AG04450 (cell line): Measurements from ENCODE around the gene DPP7. TPM values are rescaled to one million over a fixed set of nuclear protein-coding genes. Genes with fewer than 3 reads are reported as not detected.
A peak's percentile ranks its signal among the peaks of the same experiment; 100 is the strongest.

ENCODE experiments used
- CTCF ChIA-PET: fragments of 300-600, 350-600 bp; formaldehyde crosslinking; extraction: SDS; loops from one replicate; lab custom pipeline; 2022; ENCODE audit warnings: antibody characterized with exemption, inconsistent platforms; lab: Charles Lee
- POLR2A ChIA-PET: fragments of 350-600 bp; formaldehyde crosslinking; extraction: SDS; loops from one replicate; lab custom pipeline; 2021; ENCODE audit warnings: antibody characterized with exemption, inconsistent platforms; lab: Yijun Ruan, JAX
- DNase-seq: peaks from one replicate; pipeline ENCODE4 v3.0.0-alpha.2; 2011; ENCODE audit warnings: low read depth, low spot score
- H3K27ac ChIP-seq: one replicate; pipeline ENCODE4 v1.5.1; 2012; ENCODE audit warnings: low read depth, low read length, control low read depth
- H3K27me3 ChIP-seq: one replicate; pipeline ENCODE4 v1.6.0; 2012; ENCODE audit warnings: low read length; ENCODE audit not compliant: control insufficient read depth, insufficient read depth
- H3K4me3 ChIP-seq: 2 replicates; pipeline ENCODE4 v1.5.1; 2011; ENCODE audit warnings: mild to moderate bottlenecking, low read depth, low read length, control low read depth
- H3K9me3 ChIP-seq: 2 replicates; pipeline ENCODE4 v1.5.1; 2012; ENCODE audit warnings: low read length; ENCODE audit not compliant: control insufficient read depth, insufficient read depth
- CTCF ChIP-seq: IDR thresholded peaks from 2 replicates; pipeline ENCODE4 v1.5.1; 2011; ENCODE audit warnings: low read depth, low read length, control low read depth, inconsistent platforms
- polyA plus RNA-seq: library from polyadenylated mRNA; depleted of rRNA; stranded (reverse); fragments of >200 nt; gene quantifications from 2 replicates; pipeline ENCODE4 v1.2.3, GENCODE V29; 2011

Gene DPP7
- polyA plus RNA-seq, 1 experiment = 30.6 TPM

GRCh38 chr9:137087409-137087925 is 27.1 kb downstream of the DPP7 start:
- Histone ChIP-seq H3K27me3 (no peaks in the 10 kb centered on the region), H3K4me3 (peak overlapping the region; percentile 76), H3K27ac (no peak overlapping the region), H3K9me3 (no peaks in the 10 kb centered on the region)
- no peak for DNase-seq
- TF ChIP-seq CTCF = no peak
- POLR2A ChIA-PET = interaction anchor here (0.7 to 2.1 kb wide), 11 partner anchors 8 to 359 kb away, joined by 3 to 12 read pairs (median 5); partner anchors contain the start of genes ANAPC2, NPDC1, RNF224 and SSNA1
- CTCF ChIA-PET = interaction anchor here (0.7 to 1.7 kb wide), 3 partner anchors 41 to 149 kb away, joined by 3 to 6 read pairs (median 5); no protein-coding TSS in a partner anchor

GRCh38 chr9:137086531-137087408 is 27.8 kb downstream of the DPP7 start, which contains the start of gene MAN1B1:
Gene MAN1B1 (plus strand): TSS chr9:137086985. CDS start chr9:137087000, 15 bp downstream.
- Histone ChIP-seq H3K4me3 (peak within 1 kb of the TSS; percentile 76), H3K27ac (peak within 1 kb of the TSS; percentile 75), H3K27me3 (no peaks in the 10 kb centered on the region), H3K9me3 (no peaks in the 10 kb centered on the region)
- peak; percentile 97 for DNase-seq
- POLR2A ChIA-PET = interaction anchor here (0.6 to 2.1 kb wide), 19 partner anchors 9 to 393 kb away, joined by 3 to 12 read pairs (median 4); partner anchors contain the start of genes ANAPC2, NPDC1, RNF224 and SSNA1
- CTCF ChIA-PET = interaction anchor here (0.6 to 1.7 kb wide), 5 partner anchors 19 to 314 kb away, joined by 4 to 7 read pairs (median 5); no protein-coding TSS in a partner anchor
- TF ChIP-seq CTCF = no peak

GRCh38 chr9:137085920-137086530 is 28.5 kb downstream of the DPP7 start:
- H3K27ac ChIP-seq = peak overlapping the region; percentile 65
- H3K9me3 ChIP-seq = no peaks in the 10 kb centered on the region
- peak overlapping the region; percentile 76 for H3K4me3 ChIP-seq
- DNase-seq = no peak
- TF ChIP-seq CTCF = no peak
- ChIA-PET POLR2A (interaction anchor here (0.6 to 2.1 kb wide), 13 partner anchors 13 to 393 kb away, joined by 3 to 12 read pairs (median 4); partner anchors contain the start of genes ANAPC2, NPDC1, RNF224 and SSNA1), CTCF (interaction anchor here (0.6 to 1.7 kb wide), 5 partner anchors 18 to 313 kb away, joined by 4 to 7 read pairs (median 5); no protein-coding TSS in a partner anchor)
- no peaks in the 10 kb centered on the region for H3K27me3 ChIP-seq

- no peaks in the 10 kb centered on the region for H3K9me3 ChIP-seq
- H3K27ac ChIP-seq = peak overlapping the region; percentile 31
- ChIA-PET POLR2A (interaction anchor here (1.4 kb wide), 1 partner anchor 104 kb away, joined by 3 read pairs; the partner anchor contains the start of gene SSNA1), CTCF (interaction anchor here (1.0 to 1.9 kb wide), 2 partner anchors 17 kb away, joined by 3 to 11 read pairs; no protein-coding TSS in a partner anchor)
- TF ChIP-seq CTCF = no peak
- no peak for DNase-seq
- H3K27me3 ChIP-seq = no peaks in the 10 kb centered on the region
- H3K4me3 ChIP-seq = no peak overlapping the region
Measured at GRCh38 chr9:137084526-137084925, 30.0 kb downstream of the DPP7 start.
